Stomach (tissue), 4 donors: ENCODE data around the gene CYYR1.

ENCODE experiments used
- EP300 ChIP-seq: sonication (generic); formaldehyde crosslinking; IDR thresholded peaks from one replicate; pipeline ENCODE4 v1.6.1; 2017; ENCODE audit warnings: antibody characterized with exemption
- POLR2A ChIP-seq, 4 donors: fragments of 450-650 bp; IDR thresholded peaks; one replicate each; pipeline ENCODE4 v1.6.1; 2016; ENCODE audit warnings: antibody characterized with exemption in 4 of 4, control low read depth in 2 of 4, mild to moderate bottlenecking in 1 of 4, moderate library complexity in 1 of 4
- TF ChIP-seq, protein P1 (sequence below), 7 experiments: fragments of 450-650 bp in 4 of 7; fragments of 200-600 bp in 3 of 7; sonication (generic) in 3 of 7; IDR thresholded peaks; one replicate each; pipeline ENCODE4 v1.5.1; 2016 to 2019; ENCODE audit warnings: antibody characterized with exemption in 7 of 7, control low read depth in 2 of 7, mild to moderate bottlenecking in 1 of 7

GRCh38 chr21:26490771-26491170 is 82.3 kb downstream of the CYYR1 start:
- TF ChIP-seq, protein P1, sequence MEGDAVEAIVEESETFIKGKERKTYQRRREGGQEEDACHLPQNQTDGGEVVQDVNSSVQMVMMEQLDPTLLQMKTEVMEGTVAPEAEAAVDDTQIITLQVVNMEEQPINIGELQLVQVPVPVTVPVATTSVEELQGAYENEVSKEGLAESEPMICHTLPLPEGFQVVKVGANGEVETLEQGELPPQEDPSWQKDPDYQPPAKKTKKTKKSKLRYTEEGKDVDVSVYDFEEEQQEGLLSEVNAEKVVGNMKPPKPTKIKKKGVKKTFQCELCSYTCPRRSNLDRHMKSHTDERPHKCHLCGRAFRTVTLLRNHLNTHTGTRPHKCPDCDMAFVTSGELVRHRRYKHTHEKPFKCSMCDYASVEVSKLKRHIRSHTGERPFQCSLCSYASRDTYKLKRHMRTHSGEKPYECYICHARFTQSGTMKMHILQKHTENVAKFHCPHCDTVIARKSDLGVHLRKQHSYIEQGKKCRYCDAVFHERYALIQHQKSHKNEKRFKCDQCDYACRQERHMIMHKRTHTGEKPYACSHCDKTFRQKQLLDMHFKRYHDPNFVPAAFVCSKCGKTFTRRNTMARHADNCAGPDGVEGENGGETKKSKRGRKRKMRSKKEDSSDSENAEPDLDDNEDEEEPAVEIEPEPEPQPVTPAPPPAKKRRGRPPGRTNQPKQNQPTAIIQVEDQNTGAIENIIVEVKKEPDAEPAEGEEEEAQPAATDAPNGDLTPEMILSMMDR (IDR thresholded peaks at IDR 0.05) = no peak
- TF ChIP-seq EP300 = no peak
- no peak for TF ChIP-seq POLR2A (IDR thresholded peaks at IDR 0.05)
